Activated T-cell treated with anti-CD3 and anti-CD28 coated beads, Interleukin-2, amount 50 U/mL, for 4 hours (primary cell): Measurements from ENCODE around the gene DMXL1. TPM values are rescaled to one million over a fixed set of nuclear protein-coding genes. Genes with fewer than 3 reads are reported as not detected.
"Not testable (repeated sequence)": the region's sequence is repeated elsewhere in the genome, so short reads cannot be mapped to it uniquely, and the experiment has no call there.

Source experiments
- ATAC-seq, 2 donors: fragments of 200-7000 bp; cut with Tn5 transposase; one replicate each; pipeline ENCODE4 v1.10.0; 2021
- DNase-seq: peaks from one replicate; pipeline ENCODE4 v3.0.0-alpha.2; 2020
- H3K27me3 Mint-ChIP-seq: one replicate; pipeline ENCODE4 v1.8.0; 2021; ENCODE audit warnings: low read depth, mixed read lengths
- H3K36me3 Mint-ChIP-seq: one replicate; pipeline ENCODE4 v1.8.0; 2022; ENCODE audit warnings: mixed read lengths; ENCODE audit not compliant: insufficient read depth
- H3K4me1 Mint-ChIP-seq: one replicate; pipeline ENCODE4 v1.8.0; 2021; ENCODE audit warnings: low read depth, mixed read lengths
- H3K4me3 Mint-ChIP-seq: one replicate; pipeline ENCODE4 v1.8.0; 2021; ENCODE audit warnings: mild to moderate bottlenecking, moderate library complexity, mixed read lengths
- H3K9me3 Mint-ChIP-seq: one replicate; pipeline ENCODE4 v1.8.0; 2021; ENCODE audit warnings: mixed read lengths
- total RNA-seq, 3 donors: library from RNA; stranded (reverse); gene quantifications; one replicate each; pipeline ENCODE4 v1.2.1, GENCODE V29; 2021

The DMXL1 gene
- total RNA-seq, 3 donors from 2014 or later: 16.0 to 27.5 (median 18.7) TPM

DNA sequence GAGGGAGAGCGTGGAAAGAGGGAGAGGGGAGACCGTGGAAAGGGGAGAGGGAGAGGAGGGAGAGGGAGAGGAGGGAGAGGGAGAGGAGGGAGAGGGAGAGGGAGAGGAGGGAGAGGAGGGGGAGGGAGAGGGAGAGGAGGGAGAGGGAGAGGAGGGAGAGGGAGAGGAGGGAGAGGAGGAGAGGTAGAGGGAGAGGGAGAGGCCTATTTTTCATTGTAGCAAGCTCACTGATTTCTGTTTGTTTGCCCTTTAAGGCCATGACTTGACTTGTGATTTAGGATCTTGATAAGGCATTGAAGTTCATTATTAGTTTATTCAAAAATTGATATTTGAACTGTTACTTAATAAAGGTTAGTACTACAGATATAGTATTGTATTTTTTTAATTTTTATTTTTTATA, 52.4 kb downstream of the DMXL1 start:
- DNase-seq (no peak), ATAC-seq (no peak)
- no peak overlapping the region for H3K4me3 Mint-ChIP-seq
- no peaks in the 10 kb centered on the region for H3K9me3 Mint-ChIP-seq
- no peaks in the 10 kb centered on the region for H3K4me1 Mint-ChIP-seq
- H3K27me3 Mint-ChIP-seq: no peaks in the 10 kb centered on the region
- H3K36me3 Mint-ChIP-seq: peaks cover 19% of the 10 kb centered on the region

DNA sequence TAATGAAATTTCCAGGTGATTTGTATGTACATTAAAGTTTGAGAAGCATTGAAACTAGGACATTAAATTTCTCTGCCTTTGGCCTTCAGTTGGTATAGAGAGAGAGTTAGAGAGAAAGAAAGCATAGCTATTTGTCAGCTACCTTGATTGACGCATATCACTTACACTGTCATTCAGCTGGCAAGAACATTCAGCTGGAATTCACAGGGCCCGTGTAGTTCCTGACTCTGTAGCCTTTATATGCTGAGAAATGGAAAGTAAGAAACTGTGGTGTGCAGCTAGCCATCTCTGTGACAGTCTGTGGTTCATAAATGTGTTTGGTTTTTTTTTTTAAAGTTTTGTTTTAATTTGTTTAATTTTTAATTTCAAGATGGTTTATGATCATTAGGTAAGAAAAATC, 58.9 kb downstream of the DMXL1 start:
- no peaks in the 10 kb centered on the region for H3K27me3 Mint-ChIP-seq
- H3K9me3 Mint-ChIP-seq: peaks cover under 1% of the 10 kb centered on the region
- no peaks in the 10 kb centered on the region for H3K4me1 Mint-ChIP-seq
- H3K36me3 Mint-ChIP-seq: peaks cover 29% of the 10 kb centered on the region
- ATAC-seq (no peak), DNase-seq (no peak)
- no peak overlapping the region for H3K4me3 Mint-ChIP-seq

DNA sequence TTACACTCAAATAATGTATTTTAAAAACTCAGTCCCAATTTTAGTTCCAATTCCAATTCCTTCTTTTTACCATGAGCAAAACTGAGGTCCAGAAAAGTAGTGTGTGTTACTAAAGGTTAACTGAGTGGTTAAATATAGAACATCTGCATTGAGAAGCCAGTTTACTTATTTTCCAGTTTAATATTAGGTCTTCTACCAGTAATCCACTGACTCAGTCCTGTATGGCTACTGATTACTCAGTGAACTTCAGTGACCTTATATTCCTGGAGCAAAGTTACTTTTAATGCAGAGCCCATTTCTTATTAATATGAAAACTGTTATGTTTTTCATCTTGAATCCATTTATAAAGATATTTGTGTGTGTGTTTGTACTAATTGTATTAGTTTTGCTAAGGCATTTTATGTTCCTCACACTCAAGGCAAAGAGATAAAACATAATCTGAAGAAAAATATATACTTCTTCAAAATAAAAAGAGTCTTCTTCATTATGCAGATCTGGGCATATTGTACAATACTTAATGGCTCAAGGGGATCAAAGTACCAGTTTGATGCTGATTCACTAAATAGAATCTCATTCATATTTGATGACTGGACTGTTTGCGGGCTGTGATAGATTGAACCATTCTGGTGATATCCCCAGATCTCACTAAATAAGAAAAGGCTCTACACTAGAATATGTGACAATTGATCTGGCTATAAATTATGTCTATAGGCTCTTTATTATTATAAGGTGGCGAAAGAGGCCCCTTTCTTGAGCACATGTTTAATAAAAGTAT, 60.8 kb downstream of the DMXL1 start:
- peaks cover 45% of the 10 kb centered on the region for H3K36me3 Mint-ChIP-seq
- ATAC-seq (no peak), DNase-seq (no peak)
- peaks cover 14% of the 10 kb centered on the region for H3K9me3 Mint-ChIP-seq
- no peaks in the 10 kb centered on the region for H3K4me1 Mint-ChIP-seq
- no peaks in the 10 kb centered on the region for H3K27me3 Mint-ChIP-seq
- H3K4me3 Mint-ChIP-seq: no peak overlapping the region

DNA sequence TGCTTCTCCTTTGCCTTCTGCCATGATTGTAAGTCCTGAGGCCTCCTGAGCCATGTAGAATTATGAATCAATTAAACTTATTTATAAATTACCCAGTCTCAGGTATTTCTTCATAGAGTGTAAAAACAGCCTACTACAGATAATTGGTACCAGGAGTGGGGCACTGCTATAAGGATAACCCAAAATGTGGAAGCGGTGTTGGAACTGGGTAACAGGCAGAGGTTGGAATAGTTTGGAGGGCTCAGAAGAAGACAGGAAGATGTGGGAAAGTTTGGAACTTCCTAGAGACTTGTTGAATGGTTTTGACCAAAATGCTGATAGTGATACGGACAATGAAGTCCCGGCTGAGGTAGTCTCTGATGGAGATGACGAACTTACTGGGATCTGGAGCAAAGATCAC, 64.9 kb downstream of the DMXL1 start:
- H3K4me3 Mint-ChIP-seq, ATAC-seq, DNase-seq, H3K4me1 Mint-ChIP-seq, H3K27me3 Mint-ChIP-seq: not testable (repeated sequence)
- H3K36me3 Mint-ChIP-seq: peaks cover 52% of the 10 kb centered on the region
- H3K9me3 Mint-ChIP-seq: peaks cover 14% of the 10 kb centered on the region

DNA sequence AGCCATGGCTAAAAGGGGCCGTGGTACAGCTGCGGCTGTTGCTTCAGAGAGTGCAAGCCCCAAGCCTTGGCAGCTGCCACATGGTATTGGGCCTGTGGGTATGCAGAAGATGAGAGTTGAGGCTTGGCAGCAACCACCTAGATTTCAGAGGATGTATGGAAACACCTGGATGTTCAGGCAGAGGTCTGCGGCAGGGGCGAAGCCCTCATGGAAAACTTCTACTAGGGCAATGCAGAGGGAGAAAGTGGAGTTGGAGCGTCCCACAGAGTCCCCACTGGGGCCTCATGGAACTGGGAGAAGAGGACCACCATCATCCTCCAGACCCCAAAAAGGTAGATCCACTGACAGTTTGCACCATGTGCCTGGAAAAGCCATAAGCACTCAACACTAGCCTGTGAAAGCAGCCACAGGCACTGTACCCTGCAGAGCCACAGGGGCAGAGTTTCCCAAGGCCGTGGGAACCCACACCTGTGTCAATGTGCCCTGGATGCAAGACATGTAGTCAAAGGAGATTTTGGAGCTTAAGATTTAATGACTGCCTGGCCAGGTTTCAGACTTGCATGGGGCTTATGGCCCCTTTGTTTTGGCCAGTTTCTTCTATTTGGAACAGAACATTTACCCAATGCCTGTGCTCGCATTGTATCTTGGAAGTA, 65.9 kb downstream of the DMXL1 start:
- DNase-seq (no peak), ATAC-seq (no peak)
- H3K9me3 Mint-ChIP-seq: peaks cover 17% of the 10 kb centered on the region
- H3K36me3 Mint-ChIP-seq: peaks cover 52% of the 10 kb centered on the region
- H3K4me1 Mint-ChIP-seq: no peaks in the 10 kb centered on the region
- no peak overlapping the region for H3K4me3 Mint-ChIP-seq
- no peaks in the 10 kb centered on the region for H3K27me3 Mint-ChIP-seq

DNA sequence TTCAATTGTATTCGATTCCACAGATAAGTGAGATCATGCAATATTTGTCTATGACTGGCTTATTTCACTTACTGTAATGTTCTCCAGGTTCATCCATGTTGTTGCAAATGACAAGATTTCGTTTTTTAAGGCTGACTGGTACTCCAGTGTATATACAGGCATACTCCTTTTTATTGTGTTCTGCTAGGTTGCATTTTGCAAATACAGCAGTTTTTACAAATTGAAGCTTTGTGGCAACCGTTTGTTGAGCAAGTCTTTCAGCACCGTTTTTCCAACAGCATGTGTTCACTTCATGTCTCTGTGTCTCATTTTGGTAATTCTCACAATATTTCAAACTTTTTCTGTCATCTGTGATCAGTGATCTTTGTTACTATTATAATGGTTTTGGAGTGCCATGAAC, 82.7 kb downstream of the DMXL1 start:
- Mint-ChIP-seq H3K9me3 (peaks cover 9% of the 10 kb centered on the region), H3K4me3 (no peak overlapping the region), H3K36me3 (peaks cover 51% of the 10 kb centered on the region), H3K4me1 (no peaks in the 10 kb centered on the region), H3K27me3 (no peaks in the 10 kb centered on the region)
- no peak for DNase-seq
- ATAC-seq: no peak

DNA sequence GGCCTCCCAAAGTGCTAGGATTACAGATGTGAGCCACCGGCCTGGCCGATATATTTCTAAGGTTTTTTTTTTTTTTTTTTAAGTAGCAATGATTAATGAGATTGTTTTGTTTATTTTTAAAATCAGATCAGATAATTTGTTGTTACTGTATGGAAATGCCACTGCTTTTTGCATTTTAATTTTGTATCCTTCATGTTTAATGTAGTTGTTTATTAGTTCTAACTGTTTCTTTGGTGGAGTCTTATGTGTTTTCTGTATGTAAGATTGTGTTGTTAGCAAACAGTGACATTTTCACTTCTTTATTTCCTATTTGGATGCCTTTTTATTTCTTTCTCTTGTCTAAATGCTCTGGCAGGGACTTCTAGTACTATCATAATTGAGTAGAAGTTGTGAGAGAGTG, 87.3 kb downstream of the DMXL1 start:
- ATAC-seq (no peak), DNase-seq (no peak)
- no peaks in the 10 kb centered on the region for H3K27me3 Mint-ChIP-seq
- no peaks in the 10 kb centered on the region for H3K4me1 Mint-ChIP-seq
- peaks cover 9% of the 10 kb centered on the region for H3K9me3 Mint-ChIP-seq
- H3K36me3 Mint-ChIP-seq: peaks cover 42% of the 10 kb centered on the region
- H3K4me3 Mint-ChIP-seq: no peak overlapping the region

DNA sequence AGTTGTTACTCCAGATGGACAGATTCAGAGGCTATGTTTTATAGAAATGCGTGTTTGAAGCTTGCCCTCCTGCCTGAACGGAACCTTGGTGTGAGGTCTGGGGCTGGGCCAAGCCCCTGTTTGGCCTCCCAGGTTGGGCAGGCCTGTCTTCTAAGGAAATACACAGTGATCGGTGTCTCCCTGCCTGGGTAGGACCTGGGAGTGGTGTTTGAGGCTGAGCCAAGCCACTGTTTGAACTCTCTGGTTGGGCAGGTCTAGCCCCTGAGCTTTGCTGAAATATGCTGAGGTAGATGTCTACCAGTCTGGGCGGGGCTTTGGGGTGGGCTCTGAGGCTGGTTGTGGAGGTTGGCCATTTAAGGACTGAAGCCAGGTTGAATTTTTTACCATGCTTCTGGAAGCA, 90.5 kb downstream of the DMXL1 start:
- H3K27me3 Mint-ChIP-seq: no peaks in the 10 kb centered on the region
- H3K4me1 Mint-ChIP-seq: no peaks in the 10 kb centered on the region
- DNase-seq (no peak), ATAC-seq (no peak)
- peaks cover 9% of the 10 kb centered on the region for H3K9me3 Mint-ChIP-seq
- no peak overlapping the region for H3K4me3 Mint-ChIP-seq
- H3K36me3 Mint-ChIP-seq: peaks cover 42% of the 10 kb centered on the region

DNA sequence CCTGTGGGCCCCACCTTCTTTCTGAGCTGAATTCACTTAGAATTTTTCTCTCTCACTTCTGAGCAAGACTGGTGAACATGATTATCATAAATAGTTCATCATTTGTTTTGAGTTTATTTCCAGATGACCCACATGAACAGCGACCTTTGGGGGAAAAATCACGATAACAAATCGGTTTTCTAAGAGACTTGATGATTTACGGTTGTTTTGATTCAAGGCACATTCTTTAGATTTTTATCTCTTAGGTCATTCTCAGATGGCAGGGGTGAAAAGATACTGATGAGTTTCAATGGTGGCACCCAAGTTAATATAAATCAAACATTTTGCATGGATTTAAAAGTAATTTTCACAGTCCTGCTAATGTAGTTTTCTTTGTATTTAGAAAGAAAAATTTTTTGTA, 95.1 kb downstream of the DMXL1 start:
- Mint-ChIP-seq H3K36me3 (peaks cover 33% of the 10 kb centered on the region), H3K4me1 (peaks cover 9% of the 10 kb centered on the region), H3K9me3 (no peaks in the 10 kb centered on the region), H3K27me3 (no peaks in the 10 kb centered on the region), H3K4me3 (no peak overlapping the region)
- no peak for DNase-seq
- ATAC-seq: no peak

DNA sequence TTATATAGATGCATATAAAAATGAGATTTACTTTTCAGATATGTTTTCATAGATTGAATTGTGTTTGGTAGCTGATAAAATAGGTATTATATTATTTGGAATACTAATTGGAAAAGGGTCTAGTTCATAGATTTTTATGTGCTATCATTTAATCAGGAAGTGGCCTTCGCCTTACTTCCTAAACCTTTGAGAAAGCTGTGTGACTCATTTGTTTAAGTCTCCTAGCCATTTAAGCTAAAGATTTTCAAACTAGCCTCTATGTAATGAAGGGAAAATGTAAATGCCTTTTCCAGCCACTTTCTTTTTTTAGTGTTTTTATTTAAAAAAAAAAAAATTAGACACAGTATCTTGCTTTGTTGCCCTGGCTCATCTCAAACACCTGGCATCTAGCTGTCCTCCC, 97.5 kb downstream of the DMXL1 start:
- H3K9me3 Mint-ChIP-seq: no peaks in the 10 kb centered on the region
- no peak overlapping the region for H3K4me3 Mint-ChIP-seq
- H3K27me3 Mint-ChIP-seq: no peaks in the 10 kb centered on the region
- DNase-seq (no peak), ATAC-seq (no peak)
- H3K4me1 Mint-ChIP-seq: peaks cover 9% of the 10 kb centered on the region
- H3K36me3 Mint-ChIP-seq: peaks cover 37% of the 10 kb centered on the region

DNA sequence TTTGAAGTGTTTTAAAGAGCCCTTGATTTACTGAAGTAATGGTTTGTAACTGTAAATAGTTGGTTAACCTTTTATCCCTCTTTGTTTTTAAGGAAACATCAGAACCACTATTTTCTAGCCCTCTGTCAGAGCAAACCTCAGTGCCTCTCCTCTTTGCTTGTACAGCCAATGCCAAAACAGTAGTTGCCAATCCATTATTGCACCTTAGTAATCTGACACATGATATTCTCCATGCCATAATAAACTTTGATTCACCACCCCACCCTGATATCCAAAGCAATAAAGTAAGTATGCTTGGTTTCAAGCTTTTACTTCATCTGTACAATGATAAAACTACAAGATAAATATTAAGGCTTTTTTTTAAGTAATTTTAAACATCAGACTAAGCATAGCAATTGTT, 100.8 kb downstream of the DMXL1 start:
- Mint-ChIP-seq H3K4me3 (no peak overlapping the region), H3K9me3 (no peaks in the 10 kb centered on the region), H3K36me3 (peaks cover 36% of the 10 kb centered on the region), H3K27me3 (no peaks in the 10 kb centered on the region), H3K4me1 (peaks cover 12% of the 10 kb centered on the region)
- ATAC-seq: no peak
- no peak for DNase-seq

DNA sequence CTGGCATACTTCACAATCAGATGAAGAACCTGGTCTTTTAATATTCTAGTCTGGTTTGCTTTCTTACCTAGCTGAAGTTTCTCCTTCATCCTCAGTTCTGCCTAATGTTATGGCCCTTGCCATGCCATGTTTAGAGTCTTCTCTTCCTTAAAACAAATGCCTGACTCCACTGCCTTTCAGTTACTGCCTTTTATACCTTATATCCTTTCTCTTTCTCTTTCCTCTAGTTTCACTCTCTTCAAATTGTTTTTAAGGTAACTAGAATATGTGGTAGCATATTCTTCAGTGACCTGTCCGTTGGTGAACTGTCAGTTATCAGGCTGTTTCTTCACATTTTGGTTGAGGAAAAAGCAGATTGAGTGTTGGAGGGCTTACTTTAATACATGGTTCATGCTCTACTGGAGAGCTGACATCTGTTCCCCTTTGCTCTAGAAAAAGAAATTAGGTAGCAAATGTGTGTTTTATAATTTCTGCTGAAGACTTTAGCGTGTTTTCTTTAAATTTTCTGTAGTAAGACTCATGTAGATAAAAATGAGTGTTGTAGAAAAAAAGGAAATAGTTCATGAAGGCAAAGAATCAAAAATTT, 103.8 kb downstream of the DMXL1 start:
- H3K4me1 Mint-ChIP-seq: peaks cover 3% of the 10 kb centered on the region
- peaks cover 38% of the 10 kb centered on the region for H3K36me3 Mint-ChIP-seq
- ATAC-seq: no peak
- H3K27me3 Mint-ChIP-seq: no peaks in the 10 kb centered on the region
- H3K4me3 Mint-ChIP-seq: no peak overlapping the region
- no peak for DNase-seq
- no peaks in the 10 kb centered on the region for H3K9me3 Mint-ChIP-seq

DNA sequence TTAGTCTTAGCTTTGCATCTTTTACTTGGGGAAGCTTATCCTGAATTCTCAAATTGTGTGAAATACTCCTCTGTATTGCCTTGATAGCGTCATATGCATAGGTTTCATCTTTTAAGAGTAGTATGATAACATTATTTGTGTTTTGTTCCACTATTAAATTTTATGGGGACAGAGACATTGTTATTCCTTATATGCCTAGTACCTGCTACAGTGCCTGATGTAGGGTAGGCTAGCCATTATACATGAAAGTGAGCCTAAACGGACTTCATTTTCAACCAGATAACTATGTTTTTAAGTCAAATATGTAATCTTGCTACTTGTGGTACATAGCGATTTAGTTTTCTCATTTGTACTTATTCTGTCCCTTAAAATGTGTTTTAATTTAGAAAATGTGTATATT, 105.9 kb downstream of the DMXL1 start:
- Mint-ChIP-seq H3K4me1 (peaks cover 5% of the 10 kb centered on the region), H3K36me3 (peaks cover 24% of the 10 kb centered on the region)
- ATAC-seq: no peak

DNA sequence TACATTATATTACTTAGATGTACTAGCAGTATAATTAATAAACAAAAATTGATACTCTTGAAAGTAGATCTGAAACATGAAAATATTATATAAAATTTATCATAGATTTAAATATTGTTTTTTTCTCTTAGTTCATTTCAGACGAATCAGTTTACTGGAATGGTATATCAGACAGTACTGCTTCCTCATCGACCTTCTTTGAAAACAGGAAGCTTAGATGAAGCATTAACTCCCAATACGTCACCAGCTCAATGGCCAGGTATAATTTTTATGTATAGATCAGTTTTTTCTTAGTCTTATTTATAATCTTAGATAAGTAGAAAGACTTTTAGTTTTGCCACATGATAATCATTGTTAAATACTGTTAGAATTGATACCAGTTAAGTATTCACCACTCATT, 106.3 kb downstream of the DMXL1 start:
- H3K4me3 Mint-ChIP-seq: no peak overlapping the region
- no peaks in the 10 kb centered on the region for H3K27me3 Mint-ChIP-seq
- H3K36me3 Mint-ChIP-seq: peaks cover 22% of the 10 kb centered on the region
- peaks cover 5% of the 10 kb centered on the region for H3K4me1 Mint-ChIP-seq
- ATAC-seq (no peak), DNase-seq (no peak)
- no peaks in the 10 kb centered on the region for H3K9me3 Mint-ChIP-seq

More for the DNA sequence above, 105.9 kb downstream of the DMXL1 start:
- H3K9me3 Mint-ChIP-seq: no peaks in the 10 kb centered on the region
- H3K4me3 Mint-ChIP-seq: no peak overlapping the region
- no peak for DNase-seq
- H3K27me3 Mint-ChIP-seq: no peaks in the 10 kb centered on the region

DNA sequence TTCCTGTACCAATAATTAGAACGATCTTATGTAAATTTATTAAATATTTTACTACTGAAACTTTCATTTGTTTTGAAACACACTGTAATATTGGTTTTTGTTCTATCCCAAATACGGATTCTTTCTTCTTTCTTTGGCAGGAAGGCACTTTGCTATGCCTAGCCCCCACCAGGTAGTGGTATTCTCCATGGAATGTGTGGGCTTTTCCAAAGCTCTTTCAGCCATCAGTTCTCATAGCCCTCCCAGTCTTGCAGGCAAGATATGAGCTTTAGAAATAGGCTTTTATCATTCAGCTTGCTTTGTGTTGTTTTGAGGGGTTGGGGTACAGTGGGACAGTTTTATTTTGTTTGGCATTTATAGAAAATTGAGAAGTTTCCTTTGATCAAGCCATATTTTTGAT, 107.5 kb downstream of the DMXL1 start:
- Mint-ChIP-seq H3K4me3 (no peak overlapping the region), H3K36me3 (peaks cover 19% of the 10 kb centered on the region), H3K9me3 (no peaks in the 10 kb centered on the region), H3K4me1 (peaks cover 5% of the 10 kb centered on the region), H3K27me3 (no peaks in the 10 kb centered on the region)
- DNase-seq (no peak), ATAC-seq (no peak)
